ENCODE data around the gene CDK8.
A peak's percentile ranks its signal among the peaks of the same experiment; 100 is the strongest.
"Not testable (repeated sequence)": the region's sequence is repeated elsewhere in the genome, so short reads cannot be mapped to it uniquely, and the experiment has no call there.

CDK8 gene

GRCh38 chr13:26253262-26253786 is 605 bp upstream of the CDK8 start:
- no peak for DNase-seq (ENCODE audit: low spot score)

GRCh38 chr13:26254583-26255111 is 718 bp downstream of the CDK8 start:
- DNase-seq (ENCODE audit: low spot score): peak; percentile 53

- no peak for DNase-seq (ENCODE audit: low spot score)
These were observed 1.2 kb downstream of the CDK8 start for GRCh38 chr13:26255115-26255514.

GRCh38 chr13:26255691-26256277 is 1.9 kb downstream of the CDK8 start:
- no peak for DNase-seq (ENCODE audit: low spot score)

GRCh38 chr13:26257049-26257448 is 3.1 kb downstream of the CDK8 start:
- no peak for DNase-seq (ENCODE audit: low spot score)

- no peak for DNase-seq (ENCODE audit: low spot score)
These were observed 5.7 kb downstream of the CDK8 start for GRCh38 chr13:26259634-26260033.

- DNase-seq (ENCODE audit: low spot score): no peak
These were observed 8.2 kb downstream of the CDK8 start for GRCh38 chr13:26262156-26262555.

- no peak for DNase-seq (ENCODE audit: low spot score)
These were observed 12.4 kb downstream of the CDK8 start for GRCh38 chr13:26266311-26266710.

- no peak for DNase-seq (ENCODE audit: low spot score)
These were observed 16.8 kb downstream of the CDK8 start for GRCh38 chr13:26270707-26271106.

GRCh38 chr13:26272621-26273020 is 18.7 kb downstream of the CDK8 start:
- DNase-seq (ENCODE audit: low spot score): no peak

GRCh38 chr13:26280295-26280694 is 26.4 kb downstream of the CDK8 start:
- DNase-seq (ENCODE audit: low spot score): no peak

GRCh38 chr13:26280822-26281221 is 26.9 kb downstream of the CDK8 start:
- no peak for DNase-seq (ENCODE audit: low spot score)

GRCh38 chr13:26285911-26286310 is 32.0 kb downstream of the CDK8 start:
- DNase-seq (ENCODE audit: low spot score): not testable (repeated sequence)

- not testable (repeated sequence) for DNase-seq (ENCODE audit: low spot score)
These were observed 34.9 kb downstream of the CDK8 start for GRCh38 chr13:26288838-26289237.

GRCh38 chr13:26295812-26296211 is 41.9 kb downstream of the CDK8 start:
- DNase-seq (ENCODE audit: low spot score): no peak

GRCh38 chr13:26299168-26299750 is 45.3 kb downstream of the CDK8 start:
- DNase-seq (ENCODE audit: low spot score): no peak

- no peak for DNase-seq (ENCODE audit: low spot score)
These were observed 46.2 kb downstream of the CDK8 start for GRCh38 chr13:26300140-26300539.

GRCh38 chr13:26305676-26306075 is 51.7 kb downstream of the CDK8 start:
- DNase-seq (ENCODE audit: low spot score): no peak

GRCh38 chr13:26307701-26308100 is 53.8 kb downstream of the CDK8 start:
- DNase-seq (ENCODE audit: low spot score): no peak

GRCh38 chr13:26308250-26308649 is 54.3 kb downstream of the CDK8 start:
- no peak for DNase-seq (ENCODE audit: low spot score)

- DNase-seq (ENCODE audit: low spot score): no peak
These were observed 54.9 kb downstream of the CDK8 start for GRCh38 chr13:26308836-26309235.

- no peak for DNase-seq (ENCODE audit: low spot score)
These were observed 56.1 kb downstream of the CDK8 start for GRCh38 chr13:26310003-26310402.

GRCh38 chr13:26310470-26310869 is 56.5 kb downstream of the CDK8 start:
- DNase-seq (ENCODE audit: low spot score): no peak

GRCh38 chr13:26312019-26312418 is 58.1 kb downstream of the CDK8 start:
- not testable (repeated sequence) for DNase-seq (ENCODE audit: low spot score)
